ENCODE measurements around the gene SULF2.
"Not testable (repeated sequence)": the region's sequence is repeated elsewhere in the genome, so short reads cannot be mapped to it uniquely, and the experiment has no call there.

SULF2 gene

GRCh38 chr20:47804224-47804825, 19.0 kb upstream of the SULF2 start:
- DNase-seq, result not testable (repeated sequence)

- no peak for DNase-seq
Measured at GRCh38 chr20:47802975-47803374, 17.7 kb upstream of the SULF2 start.

DNA sequence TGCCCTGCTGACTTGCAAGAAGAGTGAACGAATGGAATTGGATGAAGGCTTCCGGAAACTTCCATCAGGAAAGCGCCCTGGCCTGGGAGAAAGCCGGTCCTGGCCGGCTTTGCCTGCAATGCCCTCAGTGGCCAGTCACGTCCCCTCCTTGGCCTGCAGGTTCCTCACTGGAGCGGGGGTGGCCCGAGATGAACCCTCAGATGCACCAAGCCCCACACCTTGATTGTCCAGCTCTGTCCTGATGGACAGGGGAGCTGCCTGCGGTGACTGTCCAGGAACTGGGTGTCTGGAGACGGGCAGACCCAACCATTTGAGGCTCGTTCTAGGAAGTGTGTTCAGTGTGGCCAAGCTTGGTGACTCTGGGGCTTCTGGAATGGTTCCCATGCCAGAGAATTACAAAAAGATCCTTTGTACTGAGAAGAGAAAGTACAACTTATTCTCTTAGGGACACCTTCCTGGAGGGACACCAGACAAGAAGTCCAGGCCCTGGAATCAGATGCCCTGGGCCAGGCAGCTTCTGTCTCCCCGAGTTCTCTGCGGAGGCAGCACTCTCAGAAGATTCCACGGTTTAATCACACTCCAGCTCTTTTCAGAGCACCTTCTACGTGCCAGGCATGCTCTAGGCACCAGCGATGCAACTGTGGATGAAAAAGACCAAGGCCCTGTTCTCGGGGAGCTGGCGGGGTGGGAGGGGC, 17.1 kb upstream of the SULF2 start:
- DNase-seq, result no peak

GRCh38 chr20:47801759-47802158, 16.5 kb upstream of the SULF2 start:
- no peak for DNase-seq

DNA sequence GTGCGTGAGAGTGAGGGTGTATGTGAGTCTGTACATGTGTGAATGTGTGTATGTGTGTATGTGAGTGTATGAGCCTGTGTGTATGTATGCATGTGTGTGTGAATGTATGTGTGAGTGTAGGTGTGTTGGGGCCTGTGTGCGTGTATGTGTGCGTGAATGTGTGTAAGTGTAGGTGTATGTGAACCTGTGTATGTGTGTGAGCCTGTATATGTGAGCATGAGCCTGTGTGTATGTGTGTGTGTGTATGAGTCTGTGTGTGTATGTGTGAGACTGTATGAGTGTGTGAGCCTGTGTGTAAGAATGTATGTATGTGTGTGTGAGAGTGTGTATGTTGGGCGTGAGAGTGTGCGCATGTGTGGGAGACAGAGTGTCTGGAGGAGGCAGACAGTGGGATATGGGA, 15.8 kb upstream of the SULF2 start:
- no peak for DNase-seq

DNA sequence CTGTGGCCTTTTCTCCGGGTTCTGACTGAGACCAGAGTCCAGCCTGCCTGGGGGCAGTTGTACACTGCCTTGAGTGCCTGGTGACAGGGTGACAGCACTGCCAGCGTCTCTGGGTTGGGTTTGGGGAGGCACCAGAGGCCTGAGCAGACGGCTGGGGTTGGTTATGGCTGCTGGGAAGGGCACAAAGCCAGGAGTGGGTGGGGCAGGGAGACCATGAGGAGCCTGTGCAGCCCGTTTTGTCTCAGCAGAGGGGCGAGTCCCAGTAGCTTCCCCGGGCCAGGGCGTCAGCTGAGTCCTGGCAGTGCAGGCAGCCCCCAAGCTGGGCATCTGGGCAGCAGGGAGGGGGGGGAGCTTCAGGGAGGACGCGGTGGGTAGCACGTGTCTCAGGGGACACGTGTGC, 15.3 kb upstream of the SULF2 start:
- no peak for DNase-seq

DNA sequence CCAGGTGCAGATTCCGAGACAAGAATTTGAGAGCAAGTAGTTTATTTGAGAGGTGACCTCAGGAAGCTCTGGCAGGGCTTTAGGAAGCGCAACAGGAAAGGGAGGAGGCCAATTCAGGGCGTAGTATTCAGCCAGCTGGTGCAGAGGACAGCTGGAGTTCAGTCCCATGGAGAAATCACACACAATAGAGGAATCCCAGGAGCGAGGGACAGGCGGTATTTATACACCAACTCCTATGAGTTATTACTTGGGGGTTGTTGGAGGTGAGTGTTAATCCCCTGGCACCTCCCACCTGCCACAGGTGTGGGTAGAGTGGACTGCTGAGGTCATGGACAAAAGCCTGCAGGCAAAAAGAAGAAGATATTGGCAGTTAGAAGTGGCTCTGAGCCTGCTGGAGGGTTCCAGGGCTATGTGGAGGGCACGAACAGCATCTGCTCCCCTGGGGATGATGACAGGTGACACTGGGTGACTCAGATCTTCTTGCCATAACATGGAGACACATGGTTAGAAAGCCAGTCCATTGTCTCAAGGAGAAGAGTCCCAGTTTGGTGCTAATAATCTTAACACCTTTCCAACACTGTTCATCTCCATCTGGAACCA, 13.9 kb upstream of the SULF2 start:
- DNase-seq, result no peak

DNA sequence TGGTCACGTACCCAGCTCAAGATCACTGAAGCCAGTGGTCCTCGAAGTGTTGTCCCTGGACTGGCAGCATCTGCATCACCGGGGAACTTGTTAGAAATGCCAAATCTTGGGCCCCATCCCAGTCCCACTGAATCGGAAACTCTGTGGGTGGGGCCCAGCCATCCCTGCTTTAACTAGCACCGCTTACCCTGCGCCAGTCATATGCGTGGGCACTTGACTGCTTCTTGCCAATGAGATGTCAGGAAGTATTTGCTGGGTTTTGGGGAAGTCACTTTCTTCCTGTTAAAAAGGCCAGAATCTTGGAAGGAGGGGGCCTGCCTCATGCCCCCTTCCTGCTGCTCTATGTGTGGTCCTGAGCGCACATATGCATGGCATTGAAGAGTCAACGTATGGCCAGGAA, 11.7 kb upstream of the SULF2 start:
- no peak for DNase-seq

DNA sequence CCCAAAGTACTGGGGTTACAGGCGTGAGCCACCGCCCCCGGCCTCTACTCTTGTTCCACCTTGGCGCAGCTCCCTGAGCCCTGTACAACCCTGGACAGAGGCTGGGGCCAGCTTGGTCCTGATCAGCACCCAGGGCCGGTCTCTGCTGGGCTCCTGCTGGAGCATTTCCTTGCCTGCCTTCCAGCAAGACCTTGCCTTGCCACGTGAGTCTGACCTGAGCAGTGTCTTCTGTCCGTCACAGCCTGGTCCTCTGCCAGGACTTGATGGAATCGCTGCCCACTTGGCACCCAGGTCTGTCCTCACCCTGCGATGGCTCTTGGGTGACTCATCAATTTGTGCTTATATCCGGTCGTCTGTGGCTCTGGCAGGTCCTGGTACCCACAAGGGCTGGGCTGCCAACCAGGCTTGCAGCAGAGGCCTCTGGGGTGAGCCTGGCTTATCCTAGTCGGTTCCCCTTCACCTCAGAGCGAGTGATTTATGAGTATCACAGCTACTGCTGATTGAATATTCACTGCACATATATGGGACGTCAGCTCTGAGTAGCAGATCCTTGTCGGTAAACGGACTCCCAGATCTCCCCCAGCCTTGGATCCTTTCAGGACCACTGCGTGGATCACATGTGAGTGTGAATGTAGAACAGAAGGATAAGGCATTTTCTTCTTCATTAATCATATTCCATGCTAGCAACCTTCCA, 10.1 kb upstream of the SULF2 start:
- DNase-seq, result no peak

DNA sequence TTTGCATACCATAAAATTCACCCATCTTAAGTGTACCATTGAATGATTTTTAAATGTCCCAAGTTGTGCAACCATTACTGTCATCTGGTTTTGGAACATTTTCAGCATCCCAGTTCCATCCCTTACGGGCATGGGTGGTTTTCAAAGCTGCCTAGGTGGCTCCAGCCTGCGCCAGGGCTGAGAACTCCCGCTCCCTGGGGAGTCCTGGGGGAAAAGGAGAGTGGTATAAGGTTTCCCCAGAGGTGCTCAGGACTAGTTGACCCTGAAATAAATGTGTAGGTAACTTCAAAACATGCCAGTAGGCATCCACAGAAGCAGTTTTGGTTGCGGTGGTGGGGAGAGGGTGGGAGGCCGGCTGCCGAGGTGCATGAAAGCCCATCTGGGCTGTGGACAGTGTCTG, 9.0 kb upstream of the SULF2 start:
- not testable (repeated sequence) for DNase-seq

GRCh38 chr20:47792021-47792618, 6.8 kb upstream of the SULF2 start:
- no peak for DNase-seq

DNA sequence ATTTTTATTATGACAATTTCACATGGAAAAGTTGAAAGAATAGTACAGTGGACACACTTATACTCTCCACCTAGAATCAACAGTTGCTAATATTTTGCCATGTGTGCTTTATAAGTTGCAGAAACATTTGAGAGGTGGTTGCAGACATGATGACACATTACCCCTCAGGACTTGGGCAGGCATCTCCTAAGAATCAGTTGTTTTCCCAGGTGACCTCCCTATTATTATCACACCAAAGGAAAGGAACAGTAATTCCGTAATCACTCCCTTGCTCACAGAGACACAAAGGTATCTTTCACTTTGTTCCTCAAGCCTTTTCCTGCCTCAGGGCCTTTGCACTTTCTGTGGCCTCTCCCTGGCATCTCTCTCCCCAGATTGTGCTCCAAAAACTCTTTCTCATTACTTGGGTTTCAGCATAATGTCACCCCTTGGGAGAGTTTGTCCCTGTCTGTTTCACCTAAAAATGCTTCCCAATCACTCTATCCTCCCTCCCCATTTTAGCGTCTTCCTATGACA, 5.9 kb upstream of the SULF2 start:
- DNase-seq, result no peak

- DNase-seq, result no peak
Measured at GRCh38 chr20:47790580-47790965, 5.3 kb upstream of the SULF2 start.

GRCh38 chr20:47789764-47790579, 4.7 kb upstream of the SULF2 start:
- DNase-seq, result no peak

- DNase-seq, result no peak
Measured at GRCh38 chr20:47789081-47789763, 3.9 kb upstream of the SULF2 start.

DNA sequence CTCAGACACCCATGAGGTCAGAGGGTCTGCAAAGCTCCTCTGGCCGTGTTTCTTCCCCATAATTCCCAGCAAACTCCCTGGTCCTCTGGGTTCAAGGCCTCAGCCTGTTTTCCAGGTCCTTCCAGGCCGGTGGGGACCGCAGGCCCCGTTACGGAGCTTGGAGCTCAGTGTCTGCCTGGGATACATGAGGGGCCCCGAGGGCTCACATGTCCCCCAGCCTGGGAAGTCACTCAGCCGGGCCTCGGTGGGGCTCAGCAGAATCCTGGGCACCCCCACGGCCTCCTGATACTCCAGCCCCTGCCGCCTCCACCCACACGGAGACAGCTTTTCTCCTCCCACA, 3.4 kb upstream of the SULF2 start:
- DNase-seq, result no peak

DNA sequence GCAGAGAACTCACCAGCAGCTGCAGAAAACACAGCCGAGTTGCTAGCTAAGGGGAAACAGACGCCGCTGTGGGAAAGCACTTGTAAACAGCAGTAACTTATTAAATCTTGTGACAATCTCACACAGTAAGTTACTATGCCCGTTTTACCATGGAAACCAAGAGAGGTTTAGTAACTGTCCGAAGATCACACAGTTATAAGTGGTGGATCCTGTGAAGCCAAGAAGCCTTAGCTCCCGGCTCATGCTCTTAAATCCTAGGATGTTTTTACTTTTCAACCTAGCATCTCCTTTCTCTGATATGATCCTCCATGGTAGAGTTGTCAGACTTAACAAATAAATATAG, 1.5 kb upstream of the SULF2 start:
- no peak for DNase-seq

GRCh38 chr20:47785854-47786764, 828 bp upstream of the SULF2 start:
- no peak for DNase-seq

DNA sequence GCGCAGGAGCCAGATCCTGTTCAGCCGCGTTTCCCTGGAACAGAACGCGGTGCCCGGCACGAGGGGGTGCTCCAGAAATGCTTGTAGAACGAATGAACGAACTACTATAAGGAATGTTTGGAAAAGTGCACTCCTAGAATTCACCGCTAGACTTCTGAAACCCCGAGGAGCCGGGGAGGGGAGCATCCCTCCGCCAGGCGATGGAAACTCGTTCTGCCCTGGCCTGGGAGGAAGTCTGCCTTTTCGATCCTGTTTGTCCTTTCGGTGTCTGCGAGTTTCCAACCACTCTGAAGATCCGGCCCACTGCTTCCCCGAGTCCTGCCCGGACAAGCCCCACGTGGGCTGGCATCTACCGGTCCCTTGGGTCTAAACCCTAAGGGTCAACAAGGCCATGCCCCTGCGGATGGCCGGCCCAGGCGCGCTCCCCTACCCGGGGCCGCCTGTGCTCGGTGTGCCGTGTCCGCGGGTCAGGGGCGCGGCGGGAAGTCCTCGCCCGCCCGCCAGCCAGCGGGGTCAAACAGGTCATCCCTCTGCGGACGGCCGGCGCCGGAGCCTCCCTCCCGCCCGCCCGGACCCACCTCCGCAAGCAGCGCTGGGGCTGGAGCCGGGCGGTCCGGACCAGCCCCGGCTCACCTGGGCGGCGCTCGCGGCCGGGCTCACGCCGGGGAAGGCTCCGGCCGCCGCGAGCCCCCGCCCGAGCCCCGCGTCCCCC, 526 bp downstream of the SULF2 start:
- DNase-seq, result no peak

All from NK-92 treated with Interleukin-12 subunit alpha and Interleukin-12 subunit beta, amount 100 ng/mL, for 24 hours (cell line).